Activated CD8-positive, alpha-beta memory T cell treated with anti-CD3 and anti-CD28 coated beads, Interleukin-2, amount 50 U/mL, for 1 hour (primary cell): ENCODE data around the gene DCBLD2.

Experiments
- DNase-seq: peaks from one replicate; pipeline ENCODE4 v3.0.0-alpha.2; 2020; ENCODE audit errors: extremely low read depth

The DCBLD2 gene

GRCh38 chr3:98901392-98902350, at the start of gene DCBLD2:
Gene DCBLD2, minus strand, starts transcription at chr3:98901695. Its CDS starts 369 bp downstream, at chr3:98901326.
- DNase-seq: peak; percentile 72

DNA sequence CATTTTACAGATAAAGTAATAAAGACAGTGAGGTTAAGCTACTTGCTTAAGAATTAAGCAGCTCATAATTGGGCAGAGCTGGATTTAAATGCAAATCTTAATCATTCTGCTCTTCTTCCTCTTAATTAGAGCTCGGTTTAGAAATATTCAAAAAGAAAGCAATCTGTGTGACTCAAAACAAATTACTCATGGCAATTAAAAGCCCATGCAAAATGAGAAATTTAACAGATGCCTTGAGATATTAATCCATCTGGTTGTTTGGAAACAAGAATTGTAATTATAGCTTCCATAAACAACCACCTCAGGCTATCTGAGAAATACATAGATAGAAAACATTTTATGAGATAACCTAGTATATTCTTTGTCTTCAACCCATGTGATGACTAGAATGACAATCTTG, 44.2 kb upstream of the DCBLD2 start:
- DNase-seq: no peak

- no peak for DNase-seq
These were observed 43.6 kb upstream of the DCBLD2 start for GRCh38 chr3:98945101-98945524.

DNA sequence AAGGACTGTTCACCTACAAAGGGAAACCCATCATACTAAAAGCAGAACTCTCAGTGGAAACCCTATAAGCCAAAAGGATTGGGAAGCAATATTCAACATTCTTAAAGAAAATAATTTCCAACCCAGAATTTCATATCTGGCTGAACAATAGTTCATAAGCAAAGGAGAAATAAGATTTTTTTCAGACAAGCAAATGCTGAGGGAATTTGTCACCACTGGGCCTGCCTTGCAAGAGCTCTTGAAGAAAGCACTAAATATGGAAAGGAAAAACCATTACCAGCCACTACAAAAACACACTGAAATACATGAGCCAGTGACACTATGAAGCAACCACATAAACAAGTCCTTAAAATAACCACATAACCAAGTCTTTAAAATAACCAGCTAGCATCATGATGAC, 28.9 kb upstream of the DCBLD2 start:
- no peak for DNase-seq

- no peak for DNase-seq
These were observed 20.5 kb upstream of the DCBLD2 start for GRCh38 chr3:98921957-98922356.

- DNase-seq: no peak
These were observed 18.7 kb upstream of the DCBLD2 start for GRCh38 chr3:98920166-98920565.

GRCh38 chr3:98918586-98918985, 17.1 kb upstream of the DCBLD2 start:
- DNase-seq: no peak

GRCh38 chr3:98917608-98918007, 16.1 kb upstream of the DCBLD2 start:
- no peak for DNase-seq

DNA sequence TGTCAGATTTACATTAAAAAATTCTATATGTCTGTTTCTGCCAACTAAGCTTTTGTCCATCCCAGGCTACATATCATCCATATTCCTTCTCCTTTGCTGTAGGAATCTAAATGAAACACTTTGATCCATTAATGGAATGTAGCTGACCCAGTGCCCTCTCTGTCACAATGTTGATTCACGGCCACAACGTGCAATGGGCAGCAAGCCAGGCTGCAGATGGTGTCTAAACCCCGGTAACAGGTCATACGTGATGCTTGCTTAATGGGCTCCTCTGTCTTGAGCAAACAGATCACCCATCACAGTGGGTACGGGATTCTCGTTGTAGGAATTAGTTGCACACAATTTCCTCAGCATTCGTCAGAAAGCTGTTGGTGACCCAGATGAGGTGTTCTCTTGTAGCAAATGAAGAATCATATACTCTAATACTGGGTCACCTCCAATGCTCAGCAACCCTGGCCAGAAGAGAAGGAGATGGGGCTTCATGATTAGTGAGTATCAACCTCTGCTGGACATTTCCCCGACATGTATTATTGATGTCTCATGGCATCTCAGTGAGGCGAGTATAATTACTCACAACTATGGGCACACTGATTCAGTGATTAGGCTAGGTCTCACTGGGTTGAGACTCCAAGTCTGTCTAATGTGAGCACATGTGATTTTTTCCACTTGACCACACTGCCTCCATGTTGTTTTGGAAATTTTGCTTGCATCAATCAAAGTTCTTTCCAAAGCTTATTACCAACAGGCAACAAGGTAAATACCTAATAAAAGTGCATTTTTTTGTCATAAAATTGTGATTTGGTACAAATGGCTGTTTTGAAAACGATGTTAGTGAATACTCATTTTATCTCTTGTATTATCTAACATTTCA, 12.9 kb upstream of the DCBLD2 start:
- DNase-seq: no peak

GRCh38 chr3:98912448-98912847, 11.0 kb upstream of the DCBLD2 start:
- DNase-seq: no peak

DNA sequence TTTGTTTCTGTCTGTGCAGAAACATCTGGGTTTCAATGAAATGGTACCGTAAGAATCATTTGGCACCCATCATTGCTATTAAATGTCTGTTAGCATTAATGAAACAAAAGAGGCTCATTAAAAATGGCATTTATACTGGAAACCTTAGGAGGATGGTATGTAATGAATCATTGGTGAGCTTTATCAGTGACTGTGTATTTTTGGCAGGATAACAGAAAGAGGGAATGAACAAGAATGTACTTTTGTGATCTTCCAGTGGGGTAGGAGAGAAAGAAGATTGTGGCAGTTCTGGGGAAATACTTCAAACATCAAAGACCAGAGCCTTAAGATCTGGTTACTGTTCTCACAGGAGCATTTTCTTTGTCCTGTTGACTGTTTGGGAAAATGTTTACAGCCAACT, 4.7 kb upstream of the DCBLD2 start:
- DNase-seq: no peak

DNA sequence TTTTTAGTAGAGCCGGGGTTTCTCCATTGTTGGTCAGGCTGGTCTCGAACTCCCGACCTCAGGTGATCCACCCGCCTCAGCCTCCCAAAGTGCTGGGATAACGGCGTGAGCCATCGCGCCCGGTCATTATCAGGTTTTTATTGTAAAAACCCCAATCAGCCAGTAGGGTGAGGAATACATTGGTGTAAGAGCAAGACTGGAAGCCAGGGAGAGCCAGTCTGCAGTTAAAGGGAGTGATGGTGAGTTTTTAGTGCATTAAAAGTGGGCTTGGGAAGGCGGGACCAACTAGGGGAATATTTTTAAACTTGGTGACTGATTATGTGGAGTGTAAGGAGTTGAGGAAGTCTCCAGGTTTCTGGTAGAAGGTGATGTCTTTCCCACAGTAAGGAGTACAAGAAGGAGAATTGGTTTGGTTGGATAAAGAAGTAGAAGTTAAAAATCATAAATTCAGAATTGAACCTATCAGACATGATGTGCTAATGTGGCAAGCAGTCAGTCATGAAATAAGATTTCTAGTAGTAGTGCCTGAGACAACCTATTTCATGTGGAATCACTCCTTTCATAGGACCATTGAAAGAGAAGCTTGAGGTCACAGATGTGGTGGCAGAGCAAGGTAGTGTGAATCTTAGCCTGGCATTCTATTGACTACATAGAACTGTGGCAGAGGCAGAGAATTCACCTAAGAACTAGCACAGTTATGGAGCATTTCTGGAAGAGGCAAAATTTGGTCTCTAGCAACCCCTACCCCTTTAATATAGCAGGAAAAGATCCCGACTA, 2.4 kb upstream of the DCBLD2 start:
- no peak for DNase-seq

DNA sequence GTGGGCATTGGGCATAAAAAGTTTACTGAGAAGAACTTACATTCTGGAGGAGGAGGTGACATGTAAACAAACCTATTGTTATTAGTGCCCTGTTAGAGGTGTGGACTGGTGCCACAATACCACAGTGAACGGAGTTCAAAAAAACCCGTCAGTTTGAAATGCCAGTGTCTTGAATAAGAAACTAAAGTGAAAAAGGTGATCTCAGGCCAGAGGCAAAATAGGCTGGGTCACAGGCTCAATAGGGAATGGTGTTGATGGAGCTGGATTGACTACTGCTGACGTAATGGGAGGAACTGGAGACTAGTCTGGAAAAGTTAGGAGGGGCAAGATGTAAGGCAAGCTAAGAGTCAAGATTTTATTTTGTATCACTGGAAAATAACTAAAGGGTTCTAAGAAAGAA, 1.6 kb upstream of the DCBLD2 start:
- no peak for DNase-seq

DNA sequence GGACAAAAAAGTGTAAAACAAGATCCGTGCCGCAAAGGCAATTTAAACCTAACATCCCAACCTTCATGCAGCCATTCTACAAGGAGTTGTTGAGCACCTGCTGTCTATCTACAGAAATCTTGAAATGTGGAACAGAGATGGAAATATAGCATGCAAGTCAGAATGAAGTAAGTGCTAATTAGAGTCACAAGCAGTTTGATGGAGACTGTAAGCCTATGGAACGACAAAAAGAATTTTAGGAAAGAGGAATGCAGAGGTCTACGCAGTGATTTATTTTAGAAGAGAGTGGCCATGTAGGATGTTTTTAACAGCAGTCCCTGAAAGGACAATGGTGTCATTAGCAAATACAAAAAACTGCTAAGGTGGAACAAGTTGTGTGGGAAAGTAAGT, 851 bp upstream of the DCBLD2 start:
- DNase-seq: no peak

DNA sequence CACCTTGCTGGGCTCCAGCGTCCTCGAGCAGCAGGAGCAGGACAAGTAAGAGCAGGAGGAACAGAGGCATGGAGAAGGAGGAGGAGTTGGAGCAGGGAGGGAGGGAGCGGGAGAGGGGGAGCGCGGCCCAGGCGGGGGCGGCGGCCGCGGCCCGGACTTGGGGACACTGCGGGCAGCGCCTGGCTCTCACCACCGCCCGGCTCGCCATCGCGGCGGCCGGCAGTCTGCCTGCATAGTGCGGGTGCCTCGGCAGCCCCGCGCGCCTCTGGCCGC, 440 bp downstream of the DCBLD2 start:
- no peak for DNase-seq

- DNase-seq: no peak
These were observed 1.0 kb downstream of the DCBLD2 start for GRCh38 chr3:98900265-98901118.

DNA sequence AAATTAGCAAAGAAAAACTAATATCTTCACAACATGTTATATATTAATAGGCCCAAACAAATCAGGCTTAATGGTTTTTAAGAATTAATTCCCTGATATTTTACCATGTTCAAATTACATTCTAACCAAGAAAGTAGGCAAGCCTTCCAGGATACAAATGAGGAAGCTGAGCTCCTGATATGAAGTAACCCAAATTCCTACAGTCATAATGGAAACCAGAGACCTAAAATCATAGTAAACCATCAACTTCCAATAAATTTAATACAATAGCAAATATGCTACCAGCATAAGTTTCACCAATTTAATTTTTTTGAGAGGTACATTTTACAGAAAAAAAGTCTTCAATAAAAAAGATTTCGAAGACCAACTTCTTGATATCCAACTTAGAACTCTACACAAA, 3.8 kb downstream of the DCBLD2 start:
- no peak for DNase-seq

- no peak for DNase-seq
These were observed 6.5 kb downstream of the DCBLD2 start for GRCh38 chr3:98894791-98895576.

DNA sequence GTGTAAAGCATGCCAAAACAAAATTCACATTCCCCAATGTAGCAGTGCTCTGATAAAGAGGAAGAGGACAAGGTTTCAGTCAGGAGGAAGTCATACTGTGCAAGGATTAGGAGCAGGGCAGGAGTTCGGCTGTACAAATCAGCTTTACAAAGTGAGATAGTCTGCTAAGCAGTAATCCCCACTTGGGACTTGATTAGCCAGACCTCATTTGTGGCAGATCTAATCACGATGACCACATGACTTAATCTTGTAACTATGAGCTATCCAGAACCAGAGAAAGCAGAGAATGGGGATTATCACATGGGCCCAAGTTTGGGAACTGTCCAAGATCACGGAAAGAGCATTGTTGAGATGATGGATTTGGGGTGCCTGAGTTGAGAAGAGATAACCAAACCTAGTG, 7.8 kb downstream of the DCBLD2 start:
- no peak for DNase-seq

- DNase-seq: no peak
These were observed 9.2 kb downstream of the DCBLD2 start for GRCh38 chr3:98892263-98892662.
